H1 (cell line): Measurements from ENCODE around the gene PXN. TPM values are rescaled to one million over a fixed set of nuclear protein-coding genes. Genes with fewer than 3 reads are reported as not detected.

Experiments
- CTCF ChIA-PET: fragments of 300-600 bp; sonication (Branson Sonifier 250); formaldehyde crosslinking; loops from one replicate; lab custom pipeline; 2021; ENCODE audit not compliant: partially characterized antibody; lab: Charles Lee
- POLR2A ChIA-PET: fragments of 300-600 bp; sonication (Branson Sonifier 250); formaldehyde crosslinking; loops from one replicate; lab custom pipeline; 2021; ENCODE audit warnings: inconsistent platforms; ENCODE audit not compliant: partially characterized antibody; lab: Charles Lee
- DNase-seq, 2 experiments: peaks; one replicate each; pipeline versions ENCODE4 v3.0.0 to v3.0.0-alpha.2; 2010 to 2022; ENCODE audit warnings: low spot score in 2 of 2, low read depth in 1 of 2, mixed read lengths in 1 of 2
- FAIRE-seq: peaks from 2 replicates; lab custom pipeline; 2011; peaks lifted over from hg19 to GRCh38; lab: Jason Lieb, UNC
- H2AFZ ChIP-seq: 2 replicates; pipeline ENCODE4 v1.8.1; 2012; ENCODE audit warnings: low read length, inconsistent platforms
- H2AK5ac ChIP-seq: 2 replicates; pipeline ENCODE4 v1.6.1; 2013; ENCODE audit warnings: low read depth, low read length
- H2BK120ac ChIP-seq: replicated peaks from 2 replicates; pipeline ENCODE3; 2013; ENCODE audit warnings: low read depth, low read length, inconsistent platforms
- H2BK12ac ChIP-seq: 2 replicates; pipeline ENCODE4 v1.6.1; 2013; ENCODE audit warnings: low read depth, low read length
- H2BK15ac ChIP-seq: 2 replicates; pipeline ENCODE4 v1.6.1; 2013; ENCODE audit warnings: low read length
- H2BK20ac ChIP-seq: 2 replicates; pipeline ENCODE4 v1.6.1; 2013; ENCODE audit warnings: low read length
- H2BK5ac ChIP-seq: 2 replicates; pipeline ENCODE4 v1.6.1; 2013; ENCODE audit warnings: low read depth, low read length
- H3K14ac ChIP-seq: 2 replicates; pipeline ENCODE4 v1.6.1; 2013; ENCODE audit warnings: inconsistent platforms; ENCODE audit not compliant: insufficient read length
- H3K18ac ChIP-seq: 2 replicates; pipeline ENCODE4 v1.6.1; 2013; ENCODE audit warnings: low read length; ENCODE audit errors: extremely low read depth
- H3K23ac ChIP-seq: 2 replicates; pipeline ENCODE4 v1.6.1; 2013; ENCODE audit warnings: inconsistent platforms; ENCODE audit not compliant: insufficient read length
- H3K23me2 ChIP-seq: 2 replicates; pipeline ENCODE4 v1.6.1; 2013; ENCODE audit warnings: low read depth, low read length
- H3K27ac ChIP-seq: 2 replicates; pipeline ENCODE4 v1.6.1; 2011; ENCODE audit warnings: low read depth, low read length, inconsistent platforms
- H3K27me3 ChIP-seq, 4 experiments: replicated peaks in 1 of 4; 1 replicate in 1 of 4; 2 replicates in 3 of 4; pipeline versions ENCODE4 v1.6.1 to v1.8.1; 2011 to 2013; ENCODE audit warnings: low read length in 3 of 4, mild to moderate bottlenecking in 3 of 4, inconsistent platforms in 2 of 4, mixed read lengths in 2 of 4, moderate library complexity in 1 of 4; ENCODE audit not compliant: control insufficient read depth in 3 of 4, insufficient read depth in 3 of 4; ENCODE audit errors: extremely low read depth in 1 of 4
- H3K36me3 ChIP-seq, 4 experiments: 2 replicates each; pipeline versions ENCODE4 v1.6.1 to v1.8.1; 2011 to 2013; ENCODE audit warnings: mild to moderate bottlenecking in 4 of 4, low read length in 3 of 4, moderate library complexity in 2 of 4, control low read depth in 1 of 4, inconsistent platforms in 1 of 4; ENCODE audit not compliant: insufficient read depth in 4 of 4, control insufficient read depth in 2 of 4
- H3K4ac ChIP-seq: replicated peaks from 2 replicates; pipeline ENCODE3; 2013; ENCODE audit warnings: low read length, low read depth, mixed read lengths, inconsistent platforms; ENCODE audit not compliant: insufficient read length
- H3K4me1 ChIP-seq, 4 experiments: replicated peaks in 1 of 4; 1 replicate in 1 of 4; 2 replicates in 3 of 4; pipeline versions ENCODE4 v1.6.1 to v1.8.1; 2011 to 2013; ENCODE audit warnings: low read length in 3 of 4, inconsistent platforms in 2 of 4, mixed read lengths in 1 of 4; ENCODE audit not compliant: insufficient read depth in 4 of 4, control insufficient read depth in 3 of 4
- H3K4me2 ChIP-seq, 2 experiments: 2 replicates each; pipeline versions ENCODE4 v1.6.1 to v1.8.1; 2011 to 2013; ENCODE audit warnings: low read depth in 2 of 2, low read length in 2 of 2, control low read depth in 1 of 2, inconsistent platforms in 1 of 2, mild to moderate bottlenecking in 1 of 2; ENCODE audit not compliant: insufficient read depth in 1 of 2
- H3K4me3 ChIP-seq, 4 experiments: fragments of 200-600, 300-600 bp in 1 of 4; sonication (generic), shearing (Covaris generic), sonication (Bioruptor Twin) in 1 of 4; 2 replicates each; pipeline versions ENCODE4 v1.5.1 to v1.8.1; 2011 to 2016; ENCODE audit warnings: low read length in 4 of 4, low read depth in 3 of 4, control low read depth in 2 of 4, inconsistent platforms in 2 of 4, mild to moderate bottlenecking in 2 of 4, mixed read lengths in 1 of 4, moderate library complexity in 1 of 4; ENCODE audit not compliant: insufficient read depth in 2 of 4; ENCODE audit errors: extremely low read depth in 1 of 4
- H3K56ac ChIP-seq: replicated peaks from 2 replicates; pipeline ENCODE3; 2013; ENCODE audit warnings: low read depth, mild to moderate bottlenecking, mixed read lengths, low read length, inconsistent platforms; ENCODE audit not compliant: insufficient read length
- H3K79me1 ChIP-seq: 2 replicates; pipeline ENCODE4 v1.6.1; 2013; ENCODE audit warnings: low read depth, low read length, control low read depth
- H3K79me2 ChIP-seq, 2 experiments: 2 replicates each; pipeline versions ENCODE4 v1.6.1 to v1.8.1; 2012 to 2013; ENCODE audit warnings: low read length in 2 of 2, mild to moderate bottlenecking in 2 of 2, inconsistent platforms in 1 of 2; ENCODE audit not compliant: insufficient read depth in 2 of 2, control insufficient read depth in 1 of 2
- H3K9ac ChIP-seq, 4 experiments: replicated peaks in 1 of 4; 1 replicate in 1 of 4; 2 replicates in 3 of 4; pipeline versions ENCODE4 v1.6.1 to v1.8.1; 2011 to 2013; ENCODE audit warnings: low read depth in 3 of 4, low read length in 3 of 4, control low read depth in 2 of 4, mild to moderate bottlenecking in 2 of 4, moderate library complexity in 2 of 4, inconsistent platforms in 1 of 4; ENCODE audit errors: extremely low read depth in 1 of 4
- H3K9me3 ChIP-seq, 2 experiments: 2 replicates each; pipeline versions ENCODE4 v1.6.1 to v1.8.1; 2012 to 2013; ENCODE audit warnings: mild to moderate bottlenecking in 2 of 2, moderate library complexity in 2 of 2, control low read depth in 1 of 2, inconsistent platforms in 1 of 2, low read depth in 1 of 2, low read length in 1 of 2, mixed read lengths in 1 of 2; ENCODE audit not compliant: insufficient read depth in 2 of 2
- H4K20me1 ChIP-seq, 2 experiments: replicated peaks in 1 of 2; 2 replicates each; pipeline versions ENCODE3 to v1.8.1; 2011 to 2013; ENCODE audit warnings: inconsistent platforms in 2 of 2, low read length in 2 of 2, mild to moderate bottlenecking in 1 of 2; ENCODE audit not compliant: insufficient read depth in 2 of 2, control insufficient read depth in 1 of 2
- H4K5ac ChIP-seq: 2 replicates; pipeline ENCODE4 v1.6.1; 2013; ENCODE audit warnings: low read length, low read depth, mixed read lengths, inconsistent platforms; ENCODE audit not compliant: insufficient read length
- H4K8ac ChIP-seq: 2 replicates; pipeline ENCODE4 v1.8.0; 2013; ENCODE audit warnings: mild to moderate bottlenecking, moderate library complexity, low read length, inconsistent platforms; ENCODE audit not compliant: insufficient read depth; ENCODE audit errors: extremely low read depth
- H4K91ac ChIP-seq: replicated peaks from 2 replicates; pipeline ENCODE3; 2013; ENCODE audit warnings: low read length, mixed read lengths, inconsistent platforms; ENCODE audit not compliant: insufficient read length
- CEBPB ChIP-seq: IDR thresholded peaks from 2 replicates; pipeline ENCODE4 v1.6.1; 2012; ENCODE audit warnings: low read depth, low read length
- CHD1 ChIP-seq: IDR thresholded peaks from 2 replicates; pipeline ENCODE4 v1.6.1; 2012; ENCODE audit warnings: low read depth, low read length, improper control_type of control experiment
- CHD2 ChIP-seq: IDR thresholded peaks from 2 replicates; pipeline ENCODE4 v1.6.1; 2012; ENCODE audit warnings: low read length, improper control_type of control experiment
- HDAC6 ChIP-seq: IDR thresholded peaks from one replicate; pipeline ENCODE4 v1.7.1; 2012; ENCODE audit warnings: low read depth, mild to moderate bottlenecking, inconsistent platforms, low read length, moderate library complexity
- JUN ChIP-seq: IDR thresholded peaks from 2 replicates; pipeline ENCODE4 v1.6.1; 2011; ENCODE audit warnings: low read depth, mild to moderate bottlenecking, improper control_type of control experiment, low read length
- POLR2AphosphoS5 ChIP-seq: IDR thresholded peaks from 2 replicates; pipeline ENCODE4 v1.6.1; 2011; ENCODE audit warnings: low read depth, low read length
- RFX5 ChIP-seq: IDR thresholded peaks from 2 replicates; pipeline ENCODE4 v1.6.1; 2011; ENCODE audit warnings: low read depth, low read length, improper control_type of control experiment, borderline replicate concordance
- TCF12 ChIP-seq: IDR thresholded peaks from 2 replicates; pipeline ENCODE4 v1.6.1; 2011; ENCODE audit warnings: low read depth, mild to moderate bottlenecking, low read length
- ZNF274 ChIP-seq: IDR thresholded peaks from 2 replicates; pipeline ENCODE4 v1.7.0; 2012; ENCODE audit warnings: low read length, borderline replicate concordance; ENCODE audit errors: extremely low read depth
- WGBS, 2 experiments: shearing (Covaris generic) in 1 of 2; methylation state at CpG; one replicate each; pipeline versions ENCODE4 v1.1.6 to v1.1.7; 2013 to 2015; ENCODE audit warnings: low lambda C conversion rate in 2 of 2, mixed read lengths in 2 of 2, inconsistent platforms in 1 of 2, low coverage in 1 of 2, missing lambda C conversion rate in 1 of 2; ENCODE audit not compliant: insufficient replicate concordance in 2 of 2, insufficient coverage in 1 of 2, insufficient read length in 1 of 2; ENCODE audit errors: extremely low coverage in 1 of 2, missing lambda C conversion rate in 1 of 2; 5-methylcytosine and 5-hydroxymethylcytosine counted together
- polyA plus RNA-seq, 7 experiments: library from polyadenylated mRNA; depleted of rRNA in 3 of 7; stranded (reverse) in 5 of 7; unstranded in 2 of 7; fragments of >200 nt in 5 of 7; fragments of 200-250 nt in 2 of 7; gene quantifications; 1 replicate in 5 of 7; 2 replicates in 1 of 7; 4 replicates in 1 of 7; pipeline versions ENCODE4 v1.2.1 to v1.2.3, GENCODE V29; 2011 to 2013; ENCODE audit warnings: missing spikeins in 2 of 7, mixed read lengths in 2 of 7
- total RNA-seq: library from RNA; stranded (reverse); fragmentation: NEBNext Ultra II Directional; extraction: Animal tissue kit (Norgen Biotek cat#: 25700); gene quantifications from 2 replicates; pipeline ENCODE4 v1.2.1, GENCODE V29; 2021
- TF ChIP-seq, protein P1 (sequence below): IDR thresholded peaks from 2 replicates; pipeline ENCODE4 v1.6.1; 2011; ENCODE audit warnings: low read length, improper control_type of control experiment

The PXN gene
- total and polyA plus RNA-seq, 2 of the 8 experiments (the other 6 are each of a cell fraction or from before 2014, with no cell fraction given): 51.0 to 105 TPM

DNA sequence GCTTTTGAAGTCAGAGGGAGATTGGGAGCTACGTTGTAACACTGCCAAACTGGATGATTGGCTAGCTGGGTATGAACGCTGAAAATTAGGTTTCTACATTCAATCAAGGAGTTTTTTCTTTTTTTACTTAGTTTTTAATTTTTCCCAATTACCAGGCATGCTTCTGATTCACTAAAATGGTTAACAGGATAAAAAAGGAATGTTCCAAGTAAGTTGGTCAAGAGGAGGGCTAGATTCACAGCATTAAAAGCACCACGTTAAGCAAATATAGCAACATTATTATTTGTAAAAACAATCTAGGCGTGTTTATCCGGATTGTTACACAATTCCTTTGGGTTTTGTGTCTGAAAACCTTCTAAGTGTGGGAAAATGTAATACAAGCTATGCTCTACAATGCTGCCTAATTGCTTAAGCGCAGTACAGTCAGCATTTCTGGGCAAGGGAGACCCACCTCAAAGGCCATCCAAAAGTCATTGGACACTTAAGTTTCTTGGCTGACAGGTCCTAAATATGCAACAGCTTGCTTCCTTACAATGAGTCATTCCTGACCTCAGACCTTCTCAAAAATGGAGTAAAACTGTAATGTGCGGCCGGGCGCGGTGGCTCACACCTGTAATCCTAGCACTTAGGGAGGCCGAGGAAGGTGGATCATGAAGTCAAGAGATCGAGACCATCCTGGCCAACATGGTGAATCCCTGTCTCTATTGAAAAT, 65.8 kb downstream of the PXN start:
- Histone ChIP-seq H4K5ac (no peak overlapping the region), H3K79me1 (peaks cover 4% of the 10 kb centered on the region; the same call in 1 of the 2 replicates), H3K9ac (peak overlapping the region; percentile 52 to 99 (median 94)), H3K4me3 (peak overlapping the region; percentile 91 to 99 (median 96)), H4K8ac (no peak overlapping the region), H2BK12ac (no peak overlapping the region), H4K20me1 (peaks cover 10 to 18% of the 10 kb centered on the region in 2 experiments), H3K56ac (no peak overlapping the region), H3K27me3 (no peaks in the 10 kb centered on the region), H2BK5ac (peak overlapping the region; percentile 40; the same call in 1 of the 2 replicates), H2BK15ac (no peak overlapping the region), H2BK120ac (no peak overlapping the region), H2AK5ac (0 out of 2 replicates have a peak overlapping the region, but pooled peaks have one; percentile 65), H3K4me2 (peak overlapping the region; percentile 83 to 89), H3K27ac (peak overlapping the region; percentile 46; the same call in 1 of the 2 replicates), H3K4ac (peak overlapping the region; percentile 76), H3K18ac (0 out of 2 replicates have a peak overlapping the region, but pooled peaks have one; percentile 19), H3K79me2 (peaks cover 11 to 38% of the 10 kb centered on the region in 2 experiments), H3K36me3 (peaks cover 23 to 49% (median 39%) of the 10 kb centered on the region in 4 experiments), H3K23me2 (peaks cover 18% of the 10 kb centered on the region), H3K9me3 (no peaks in the 10 kb centered on the region), H2BK20ac (no peak overlapping the region), H3K4me1 (peaks cover 0 to 2% (median under 1%) of the 10 kb centered on the region in 4 experiments; a peak in 5 of 7 replicates), H2AFZ (no peak overlapping the region), H4K91ac (peak overlapping the region; percentile 66), H3K23ac (peak overlapping the region; percentile 77), H3K14ac (no peak overlapping the region)
- ChIA-PET POLR2A (interaction anchor here (0.7 to 88.3 kb wide), 22 partner anchors 1 to 245 kb away, joined by 3 to 4270 read pairs (median 8); partner anchors contain the start of genes GCN1, PXN, RAB35 and RNU4-1), CTCF (interaction anchor here (0.7 to 4.4 kb wide), 10 partner anchors 28 to 94 kb away, joined by 3 to 67 read pairs (median 4); partner anchors contain the start of genes PXN and RNU4-1)
- WGBS, 2 experiments: 35% methylated on average over 12 of the region's 12 CpGs; no CpG with 5 or more reads in 1 of the 2 experiments
- FAIRE-seq (no peak), DNase-seq (no peak)
- no peak for TF ChIP-seq JUN
- TF ChIP-seq POLR2AphosphoS5: peak; percentile 50; the same call in 1 of the 2 replicates
- TF ChIP-seq ZNF274: no peak
- TF ChIP-seq CEBPB: no peak
- TF ChIP-seq TCF12: no peak
- TF ChIP-seq CHD2: no peak
- TF ChIP-seq RFX5: no peak
- no peak for TF ChIP-seq HDAC6
- TF ChIP-seq CHD1: 0 out of 2 replicates have a peak, but pooled peaks have one; percentile 10
- TF ChIP-seq, protein P1, sequence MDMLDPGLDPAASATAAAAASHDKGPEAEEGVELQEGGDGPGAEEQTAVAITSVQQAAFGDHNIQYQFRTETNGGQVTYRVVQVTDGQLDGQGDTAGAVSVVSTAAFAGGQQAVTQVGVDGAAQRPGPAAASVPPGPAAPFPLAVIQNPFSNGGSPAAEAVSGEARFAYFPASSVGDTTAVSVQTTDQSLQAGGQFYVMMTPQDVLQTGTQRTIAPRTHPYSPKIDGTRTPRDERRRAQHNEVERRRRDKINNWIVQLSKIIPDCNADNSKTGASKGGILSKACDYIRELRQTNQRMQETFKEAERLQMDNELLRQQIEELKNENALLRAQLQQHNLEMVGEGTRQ: no peak
